Esophagus (tissue), 2 donors: ENCODE data around the gene C8G. TPM values are rescaled to one million over a fixed set of nuclear protein-coding genes. Genes with fewer than 3 reads are reported as not detected.

Source experiments
- H3K27ac ChIP-seq, 2 donors: one replicate each; pipeline ENCODE4 v1.5.1; 2013; ENCODE audit warnings: low read depth in 2 of 2, mild to moderate bottlenecking in 2 of 2, inconsistent platforms in 1 of 2, low read length in 1 of 2, moderate library complexity in 1 of 2
- H3K27me3 ChIP-seq, 2 donors: one replicate each; pipeline ENCODE4 v1.6.1; 2013; ENCODE audit warnings: low read length in 2 of 2, control low read depth in 1 of 2, mild to moderate bottlenecking in 1 of 2; ENCODE audit not compliant: insufficient read depth in 2 of 2, control insufficient read depth in 1 of 2
- H3K36me3 ChIP-seq, 2 donors: one replicate each; pipeline ENCODE4 v1.6.1; 2013; ENCODE audit warnings: low read length in 1 of 2; ENCODE audit not compliant: control insufficient read depth in 2 of 2, insufficient read depth in 2 of 2
- H3K4me1 ChIP-seq, 2 donors: one replicate each; pipeline ENCODE4 v1.6.1; 2013; ENCODE audit warnings: low read length in 1 of 2; ENCODE audit not compliant: control insufficient read depth in 2 of 2, insufficient read depth in 2 of 2
- H3K4me3 ChIP-seq, 2 donors: one replicate each; pipeline ENCODE4 v1.5.1; 2013; ENCODE audit warnings: low read length in 2 of 2, mild to moderate bottlenecking in 2 of 2, low read depth in 1 of 2, moderate library complexity in 1 of 2
- H3K9me3 ChIP-seq, 2 donors: one replicate each; pipeline ENCODE4 v1.6.1; 2013; ENCODE audit warnings: mild to moderate bottlenecking in 2 of 2, low read depth in 1 of 2, low read length in 1 of 2, moderate library complexity in 1 of 2; ENCODE audit not compliant: control insufficient read depth in 2 of 2, insufficient read depth in 1 of 2
- WGBS, 2 donors: extraction: QIAGEN DNeasy Blood & Tissue Kit; methylation state at CpG; one replicate each; pipeline ENCODE4 v1.1.7; 2013; 5-methylcytosine and 5-hydroxymethylcytosine counted together
- polyA plus RNA-seq, 2 donors: library from polyadenylated mRNA; stranded (reverse); fragments of 200-250 nt; gene quantifications; one replicate each; pipeline ENCODE4 v1.2.3, GENCODE V29; 2013
- donor health status: healthy with polysubstance abuse.
- donor health status: Bipolar disorder and iron deficiency.

Gene C8G
- polyA plus RNA-seq, 2 donors = 1.2 to 1.8 TPM

GRCh38 chr9:136917902-136918301, 27.1 kb upstream of the C8G start:
- no peaks in the 10 kb centered on the region for H3K4me1 ChIP-seq
- no peak overlapping the region for H3K27ac ChIP-seq
- no peaks in the 10 kb centered on the region for H3K27me3 ChIP-seq
- H3K9me3 ChIP-seq = no peaks in the 10 kb centered on the region
- H3K4me3 ChIP-seq = no peak overlapping the region
- WGBS, 2 donors = 84 to 86% methylated on average over 11 of the region's 11 CpGs
- H3K36me3 ChIP-seq = peaks cover 2 to 71% of the 10 kb centered on the region in 2 donors

GRCh38 chr9:136920069-136920468, 25.0 kb upstream of the C8G start:
- WGBS, 2 donors = 97 to 98% methylated on average over 15 of the region's 15 CpGs
- Histone ChIP-seq H3K4me1 (no peaks in the 10 kb centered on the region), H3K27ac (no peak overlapping the region), H3K36me3 (peaks cover 2 to 67% of the 10 kb centered on the region in 2 donors), H3K27me3 (no peaks in the 10 kb centered on the region), H3K9me3 (no peaks in the 10 kb centered on the region), H3K4me3 (no peak overlapping the region)

- Histone ChIP-seq H3K27ac (no peak overlapping the region), H3K4me1 (no peaks in the 10 kb centered on the region), H3K9me3 (no peaks in the 10 kb centered on the region), H3K36me3 (peaks cover 2 to 67% of the 10 kb centered on the region in 2 donors), H3K27me3 (no peaks in the 10 kb centered on the region), H3K4me3 (no peak overlapping the region)
- WGBS, 2 donors = 90 to 97% methylated on average over 14 of the region's 14 CpGs
Observed at GRCh38 chr9:136920734-136921231, 24.3 kb upstream of the C8G start.

GRCh38 chr9:136921307-136921706, 23.7 kb upstream of the C8G start:
- peaks cover 7 to 67% of the 10 kb centered on the region in 2 donors for H3K36me3 ChIP-seq
- H3K27ac ChIP-seq = no peak overlapping the region
- H3K4me1 ChIP-seq = no peaks in the 10 kb centered on the region
- 88 to 90% methylated on average over 10 to 11 of the region's 11 CpGs for WGBS, 2 donors
- no peak overlapping the region for H3K4me3 ChIP-seq
- H3K27me3 ChIP-seq = no peaks in the 10 kb centered on the region
- H3K9me3 ChIP-seq = no peaks in the 10 kb centered on the region

GRCh38 chr9:136921718-136922117, 23.3 kb upstream of the C8G start:
- Histone ChIP-seq H3K27ac (no peak overlapping the region), H3K4me3 (no peak overlapping the region), H3K27me3 (no peaks in the 10 kb centered on the region), H3K36me3 (peaks cover 7 to 63% of the 10 kb centered on the region in 2 donors), H3K4me1 (no peaks in the 10 kb centered on the region), H3K9me3 (no peaks in the 10 kb centered on the region)
- WGBS, 2 donors = 74 to 79% methylated on average over 10 of the region's 10 CpGs

- no peaks in the 10 kb centered on the region for H3K4me1 ChIP-seq
- peaks cover 7 to 56% of the 10 kb centered on the region in 2 donors for H3K36me3 ChIP-seq
- H3K9me3 ChIP-seq = no peaks in the 10 kb centered on the region
- no peak overlapping the region for H3K27ac ChIP-seq
- WGBS, 2 donors = 84 to 85% methylated on average over 19 of the region's 19 CpGs
- H3K27me3 ChIP-seq = no peaks in the 10 kb centered on the region
- H3K4me3 ChIP-seq = no peak overlapping the region
Observed at GRCh38 chr9:136922540-136922939, 22.5 kb upstream of the C8G start.

- Histone ChIP-seq H3K4me3 (no peak overlapping the region), H3K4me1 (no peaks in the 10 kb centered on the region), H3K27me3 (no peaks in the 10 kb centered on the region), H3K9me3 (no peaks in the 10 kb centered on the region), H3K36me3 (peaks cover 7 to 53% of the 10 kb centered on the region in 2 donors), H3K27ac (no peak overlapping the region)
- 95 to 97% methylated on average over 19 of the region's 19 CpGs for WGBS, 2 donors
Observed at GRCh38 chr9:136923881-136924280, 21.2 kb upstream of the C8G start.

GRCh38 chr9:136925414-136926153, 19.5 kb upstream of the C8G start:
- Histone ChIP-seq H3K36me3 (peaks cover 7 to 41% of the 10 kb centered on the region in 2 donors), H3K27me3 (no peaks in the 10 kb centered on the region), H3K27ac (peak overlapping the region in 1 of 2 donors; percentile 14), H3K4me3 (no peak overlapping the region), H3K9me3 (no peaks in the 10 kb centered on the region), H3K4me1 (no peaks in the 10 kb centered on the region)
- 78 to 79% methylated on average over 31 to 33 of the region's 33 CpGs for WGBS, 2 donors

GRCh38 chr9:136926154-136926704, 18.8 kb upstream of the C8G start:
- no peaks in the 10 kb centered on the region for H3K27me3 ChIP-seq
- no peak overlapping the region for H3K4me3 ChIP-seq
- no peaks in the 10 kb centered on the region for H3K4me1 ChIP-seq
- H3K27ac ChIP-seq = no peak overlapping the region
- 82 to 86% methylated on average over 9 of the region's 9 CpGs for WGBS, 2 donors
- H3K36me3 ChIP-seq = peaks cover 5 to 34% of the 10 kb centered on the region in 2 donors
- H3K9me3 ChIP-seq = no peaks in the 10 kb centered on the region

GRCh38 chr9:136926749-136927148, 18.3 kb upstream of the C8G start:
- H3K36me3 ChIP-seq = peaks cover 5 to 32% of the 10 kb centered on the region in 2 donors
- no peaks in the 10 kb centered on the region for H3K27me3 ChIP-seq
- H3K27ac ChIP-seq = no peak overlapping the region
- 93 to 95% methylated on average over 13 of the region's 13 CpGs for WGBS, 2 donors
- no peaks in the 10 kb centered on the region for H3K9me3 ChIP-seq
- no peak overlapping the region for H3K4me3 ChIP-seq
- no peaks in the 10 kb centered on the region for H3K4me1 ChIP-seq
